Epithelial cell of alveolus of lung (primary cell): ENCODE measurements around the gene RNFT2. TPM values are rescaled to one million over a fixed set of nuclear protein-coding genes. Genes with fewer than 3 reads are reported as not detected.

ENCODE experiments used
- total RNA-seq: library from RNA; depleted of rRNA; stranded (reverse); fragments of >200 nt; gene quantifications from 2 replicates; pipeline ENCODE4 v1.2.1, GENCODE V29; 2015

Gene RNFT2
- total RNA-seq, result 1.7 and 2.1 TPM in 2 replicates

GRCh38 chr12:116737774-116738657 lies at the start of gene RNFT2, which contains the start of gene SPRING1:
TSS of gene RNFT2 (plus strand) at chr12:116738315. CDS start at chr12:116740498, 2,183 bp downstream.
TSS of gene SPRING1 (minus strand) at chr12:116738069. CDS start at chr12:116737900, 169 bp downstream.

GRCh38 chr12:116881325-116881876 lies 143.3 kb downstream of the RNFT2 start, which contains the start of gene HRK:
TSS of gene HRK (minus strand) at chr12:116881441. CDS start at chr12:116881307, 134 bp downstream.

Other genes with a start within 250 kb of the RNFT2 start
- gene MAP1LC3B2, start 178.9 kb upstream of the RNFT2 start, total RNA-seq, result 0.26 and 0.32 TPM in 2 replicates
- 21.9 and 28.4 TPM in 2 replicates for gene SPRING1, start 246 bp upstream of the RNFT2 start, total RNA-seq
- not detected in 2 replicates for gene HRK, start 143.1 kb downstream of the RNFT2 start, total RNA-seq
- gene FBXW8, start 172.6 kb downstream of the RNFT2 start, total RNA-seq, result 12.5 and 19.1 TPM in 2 replicates